Keratinocyte (primary cell): ENCODE results near the gene RFC2.
A peak's percentile ranks its signal among the peaks of the same experiment; 100 is the strongest.

Source experiments
- EZH2 ChIP-seq: IDR thresholded peaks from one replicate; pipeline ENCODE4 v1.6.1; 2012; ENCODE audit warnings: inconsistent platforms, mild to moderate bottlenecking, low read length, moderate library complexity
- TF ChIP-seq, protein P1 (sequence below), 3 experiments: IDR thresholded peaks in 1 of 3; conservative IDR thresholded peaks in 1 of 3; optimal IDR thresholded peaks in 1 of 3; 2 replicates in 2 of 3; 3 replicates in 1 of 3; pipeline versions ENCODE3 to v1.5.1; 2011; ENCODE audit warnings: low read length in 3 of 3, mild to moderate bottlenecking in 3 of 3, moderate library complexity in 2 of 3, control low read depth in 1 of 3, inconsistent platforms in 1 of 3; ENCODE audit not compliant: insufficient read depth in 2 of 3; ENCODE audit errors: extremely low read depth in 1 of 3

DNA sequence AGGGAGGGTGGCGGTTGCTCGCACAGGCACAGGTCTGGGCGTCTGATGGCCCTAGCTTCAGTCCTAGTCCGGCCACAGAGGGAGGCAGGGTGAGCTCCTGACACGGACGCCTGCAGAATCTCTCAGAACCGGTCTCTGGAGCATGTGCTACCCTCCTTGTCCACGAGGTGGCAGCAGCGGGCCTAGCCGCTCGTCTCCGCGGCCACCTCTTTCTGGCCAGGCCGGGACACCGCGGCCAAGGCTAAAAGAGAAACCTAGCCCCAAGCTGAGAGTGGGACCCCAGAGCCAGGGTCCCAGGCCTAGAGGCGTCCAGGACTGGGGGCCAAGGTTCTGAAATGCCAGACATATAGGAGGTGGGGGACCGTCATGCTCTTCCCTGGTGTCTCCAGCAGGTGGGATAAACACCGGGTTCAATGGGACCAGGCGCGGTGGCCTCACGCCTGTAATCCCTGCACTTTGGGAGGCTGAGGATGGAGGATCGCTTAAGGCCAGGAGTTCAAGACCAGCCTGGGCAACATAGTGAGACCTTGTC, 47.5 kb downstream of the RFC2 start:
- TF ChIP-seq, protein P1, sequence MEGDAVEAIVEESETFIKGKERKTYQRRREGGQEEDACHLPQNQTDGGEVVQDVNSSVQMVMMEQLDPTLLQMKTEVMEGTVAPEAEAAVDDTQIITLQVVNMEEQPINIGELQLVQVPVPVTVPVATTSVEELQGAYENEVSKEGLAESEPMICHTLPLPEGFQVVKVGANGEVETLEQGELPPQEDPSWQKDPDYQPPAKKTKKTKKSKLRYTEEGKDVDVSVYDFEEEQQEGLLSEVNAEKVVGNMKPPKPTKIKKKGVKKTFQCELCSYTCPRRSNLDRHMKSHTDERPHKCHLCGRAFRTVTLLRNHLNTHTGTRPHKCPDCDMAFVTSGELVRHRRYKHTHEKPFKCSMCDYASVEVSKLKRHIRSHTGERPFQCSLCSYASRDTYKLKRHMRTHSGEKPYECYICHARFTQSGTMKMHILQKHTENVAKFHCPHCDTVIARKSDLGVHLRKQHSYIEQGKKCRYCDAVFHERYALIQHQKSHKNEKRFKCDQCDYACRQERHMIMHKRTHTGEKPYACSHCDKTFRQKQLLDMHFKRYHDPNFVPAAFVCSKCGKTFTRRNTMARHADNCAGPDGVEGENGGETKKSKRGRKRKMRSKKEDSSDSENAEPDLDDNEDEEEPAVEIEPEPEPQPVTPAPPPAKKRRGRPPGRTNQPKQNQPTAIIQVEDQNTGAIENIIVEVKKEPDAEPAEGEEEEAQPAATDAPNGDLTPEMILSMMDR (optimal IDR thresholded peaks at IDR 0.05 in 1 of 3, IDR thresholded peaks at IDR 0.05 in 1 of 3, conservative IDR thresholded peaks at IDR 0.05 in 1 of 3; ENCODE audit: extremely low read depth in 1 of 3, insufficient read depth in 2 of 3, low read length in 3 of 3): peak; percentile 86 to 99 (median 90)
- TF ChIP-seq EZH2: no peak
